ENCODE results near the gene MFSD6. TPM values are rescaled to one million over a fixed set of nuclear protein-coding genes. Genes with fewer than 3 reads are reported as not detected.

MFSD6 gene
- total and polyA plus RNA-seq, 2 of the 8 experiments (the other 6 are each of a cell fraction or from before 2014, with no cell fraction given): 1.8 to 5.1 TPM

GRCh38 chr2:190405070-190405469, 3.1 kb upstream of the MFSD6 start:
- H3K4ac ChIP-seq (replicated peaks; ENCODE audit: insufficient read length, low read depth, low read length): no peak overlapping the region
- H3K18ac ChIP-seq (ENCODE audit: extremely low read depth, low read length): no peak overlapping the region
- H3K27ac ChIP-seq (ENCODE audit: low read depth, low read length): no peak overlapping the region
- no peak overlapping the region for H3K14ac ChIP-seq (ENCODE audit: insufficient read length)
- no peak overlapping the region for H4K8ac ChIP-seq (ENCODE audit: extremely low read depth, insufficient read depth, low read length)
- no peaks in the 10 kb centered on the region for H3K36me3 ChIP-seq (ENCODE audit: control insufficient read depth in 2 of 4, insufficient read depth in 4 of 4, low read length in 3 of 4)
- H4K20me1 ChIP-seq (replicated peaks in 1 of 2; ENCODE audit: control insufficient read depth in 1 of 2, insufficient read depth in 2 of 2, low read length in 2 of 2): no peaks in the 10 kb centered on the region
- no peak overlapping the region for H3K4me3 ChIP-seq (ENCODE audit: extremely low read depth in 1 of 4, insufficient read depth in 2 of 4, low read depth in 3 of 4, low read length in 4 of 4)
- no peak overlapping the region for H3K56ac ChIP-seq (replicated peaks; ENCODE audit: insufficient read length, low read depth, low read length)
- H4K91ac ChIP-seq (replicated peaks; ENCODE audit: insufficient read length, low read length): no peak overlapping the region
- H4K5ac ChIP-seq (ENCODE audit: insufficient read length, low read depth, low read length): no peak overlapping the region
- no peak overlapping the region for H2AFZ ChIP-seq (ENCODE audit: low read length)
- no peaks in the 10 kb centered on the region for H3K9me3 ChIP-seq (ENCODE audit: insufficient read depth in 2 of 2, low read depth in 1 of 2, low read length in 1 of 2)
- no peak for TF ChIP-seq EP300 (IDR thresholded peaks at IDR 0.05; ENCODE audit: borderline replicate concordance in 1 of 2, low read depth in 2 of 2, low read length in 2 of 2)
- TF ChIP-seq RFX5 (IDR thresholded peaks at IDR 0.05; ENCODE audit: borderline replicate concordance, low read depth, low read length): no peak
- H3K9ac ChIP-seq (replicated peaks in 1 of 4; ENCODE audit: extremely low read depth in 1 of 4, low read depth in 3 of 4, low read length in 3 of 4): no peak overlapping the region
- DNase-seq (ENCODE audit: low read depth in 1 of 2, low spot score in 2 of 2) (no peak), FAIRE-seq (no peak)
- H2BK20ac ChIP-seq (ENCODE audit: low read length): no peak overlapping the region
- H2BK12ac ChIP-seq (ENCODE audit: low read depth, low read length): no peak overlapping the region
- no peaks in the 10 kb centered on the region for H3K79me1 ChIP-seq (ENCODE audit: low read depth, low read length)
- no peak overlapping the region for H3K4me2 ChIP-seq (ENCODE audit: insufficient read depth in 1 of 2, low read depth in 2 of 2, low read length in 2 of 2)
- H2BK15ac ChIP-seq (ENCODE audit: low read length): no peak overlapping the region
- no peak overlapping the region for H2BK5ac ChIP-seq (ENCODE audit: low read depth, low read length)
- 92% methylated on average over 3 of the region's 3 CpGs; no CpG with 5 or more reads in 1 of the 2 experiments for WGBS, 2 experiments (ENCODE audit: extremely low coverage in 1 of 2, insufficient coverage in 1 of 2, insufficient read length in 1 of 2, insufficient replicate concordance in 2 of 2, low coverage in 1 of 2, low lambda C conversion rate in 2 of 2, missing lambda C conversion rate in 1 of 2)
- H3K79me2 ChIP-seq (ENCODE audit: control insufficient read depth in 1 of 2, insufficient read depth in 2 of 2, low read length in 2 of 2): no peaks in the 10 kb centered on the region
- POLR2A ChIA-PET (ENCODE audit: partially characterized antibody): no interaction called here
- no peak overlapping the region for H2AK5ac ChIP-seq (ENCODE audit: low read depth, low read length)
- H2BK120ac ChIP-seq (replicated peaks; ENCODE audit: low read depth, low read length): no peak overlapping the region
- peaks cover 2 to 24% (median 20%) of the 10 kb centered on the region in 4 experiments for H3K27me3 ChIP-seq (replicated peaks in 1 of 4; ENCODE audit: control insufficient read depth in 3 of 4, extremely low read depth in 1 of 4, insufficient read depth in 3 of 4, low read length in 3 of 4)
- H3K4me1 ChIP-seq (replicated peaks in 1 of 4; ENCODE audit: control insufficient read depth in 3 of 4, insufficient read depth in 4 of 4, low read length in 3 of 4): peaks cover 3 to 4% (median 4%) of the 10 kb centered on the region in 4 experiments; a peak in 6 of 7 replicates
- no peak overlapping the region for H3K23ac ChIP-seq (ENCODE audit: insufficient read length)
- CTCF ChIA-PET (ENCODE audit: partially characterized antibody): no interaction called here
- H3K23me2 ChIP-seq (ENCODE audit: low read depth, low read length): peaks cover 11% of the 10 kb centered on the region; the same call in 1 of the 2 replicates
